HG03342 (cell line): ENCODE measurements around the gene BAAT.
"Not testable (repeated sequence)": the region's sequence is repeated elsewhere in the genome, so short reads cannot be mapped to it uniquely, and the experiment has no call there.

Source experiments
- ATAC-seq: cut with Tn5 transposase; IDR thresholded peaks from one replicate; pipeline ENCODE4 v1.9.1; 2021; ENCODE audit warnings: mild to moderate bottlenecking, moderate library complexity; ENCODE audit not compliant: unreplicated experiment

BAAT gene

DNA sequence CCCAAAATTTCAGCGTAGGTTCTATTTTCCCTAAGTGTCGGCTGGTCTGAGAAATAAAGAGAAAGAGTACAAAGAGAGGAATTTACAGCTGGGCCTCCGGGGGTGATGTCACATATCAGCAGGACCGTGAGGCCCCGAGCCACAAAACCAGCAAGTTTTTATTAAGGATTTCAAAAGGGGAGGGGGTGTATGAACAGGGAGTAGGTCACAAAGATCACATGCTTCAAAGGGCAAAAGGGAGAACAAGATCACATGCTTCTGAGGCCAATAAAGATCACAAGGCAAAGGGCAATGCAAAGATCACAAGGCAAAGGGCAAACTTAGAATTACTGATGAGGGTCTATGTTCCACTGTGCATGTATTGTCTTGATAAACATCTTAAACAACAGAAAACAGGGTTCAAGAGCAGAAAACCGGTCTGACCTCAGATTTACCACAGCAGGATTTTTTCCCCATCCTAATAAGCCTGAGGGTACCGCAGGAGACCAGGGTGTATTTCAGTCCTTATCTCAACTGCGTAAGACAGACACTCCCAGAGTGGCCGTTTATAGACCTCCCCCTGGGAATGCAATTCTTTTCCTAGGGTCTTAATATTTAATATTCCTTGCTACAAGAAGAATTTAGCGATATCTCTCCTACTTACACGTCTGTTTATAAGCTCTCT lies at the start of gene BAAT:
Gene BAAT, minus strand, starts transcription at position 134 of the 664 bp plus-strand sequence. CDS start 13,602 bp downstream, outside the sequence.
- ATAC-seq, result not testable (repeated sequence)

DNA sequence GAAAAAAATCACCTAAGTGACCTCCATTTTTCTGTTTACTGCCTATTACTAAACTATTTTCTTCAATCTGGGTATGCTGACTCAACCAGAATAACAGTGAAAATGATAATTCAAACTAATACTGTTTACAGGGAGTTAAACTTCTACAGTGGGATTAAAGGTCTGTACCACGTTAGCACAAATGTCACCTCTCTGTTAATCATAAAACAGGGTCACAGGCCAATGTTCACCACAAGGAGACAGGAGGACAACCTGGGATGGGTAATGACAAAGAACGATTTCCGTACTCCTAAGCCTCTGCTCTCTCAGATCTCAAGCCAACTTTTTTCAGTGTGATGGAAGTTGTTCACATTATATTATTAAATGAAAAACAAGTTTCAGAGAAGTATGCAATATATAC lies 48.4 kb upstream of the BAAT start:
- ATAC-seq, result no peak

DNA sequence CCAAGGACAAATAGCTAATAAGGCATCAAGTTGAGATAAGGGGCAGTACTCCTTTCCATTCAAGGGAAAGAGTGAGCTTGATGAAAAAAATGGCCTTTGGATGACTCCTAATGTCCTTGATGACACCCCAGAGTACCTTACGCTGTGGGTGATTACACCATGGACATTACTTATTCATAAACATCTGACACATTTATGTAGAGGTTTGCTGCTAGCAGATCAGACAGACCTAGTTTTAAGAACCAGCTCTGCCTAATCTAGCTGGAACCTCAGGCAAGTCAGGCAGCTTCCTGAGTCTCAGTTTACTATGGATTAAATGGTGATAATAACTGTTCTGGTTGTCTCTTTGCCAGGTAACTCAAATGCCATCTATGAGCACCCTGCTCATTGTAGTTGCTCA lies 47.9 kb upstream of the BAAT start:
- no peak for ATAC-seq

DNA sequence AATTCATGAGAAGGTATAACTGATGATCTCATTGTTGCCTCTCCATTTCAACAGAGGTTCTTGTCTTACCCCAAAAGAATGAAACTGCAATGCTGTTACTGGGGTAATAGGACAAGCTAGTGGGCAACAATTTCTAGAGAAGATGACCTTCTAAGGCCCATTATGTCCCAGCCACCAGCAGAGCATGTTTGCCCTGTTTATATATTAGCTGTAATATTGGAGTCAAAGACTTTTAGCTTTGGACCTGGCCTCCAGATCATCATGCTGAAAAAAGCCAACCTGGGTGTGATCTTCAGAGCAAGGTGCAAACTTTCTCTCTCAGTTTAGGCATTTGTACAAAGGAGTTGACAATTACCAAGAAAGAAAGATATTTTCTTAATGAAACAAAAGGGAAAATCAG lies 47.4 kb upstream of the BAAT start:
- ATAC-seq, result no peak

DNA sequence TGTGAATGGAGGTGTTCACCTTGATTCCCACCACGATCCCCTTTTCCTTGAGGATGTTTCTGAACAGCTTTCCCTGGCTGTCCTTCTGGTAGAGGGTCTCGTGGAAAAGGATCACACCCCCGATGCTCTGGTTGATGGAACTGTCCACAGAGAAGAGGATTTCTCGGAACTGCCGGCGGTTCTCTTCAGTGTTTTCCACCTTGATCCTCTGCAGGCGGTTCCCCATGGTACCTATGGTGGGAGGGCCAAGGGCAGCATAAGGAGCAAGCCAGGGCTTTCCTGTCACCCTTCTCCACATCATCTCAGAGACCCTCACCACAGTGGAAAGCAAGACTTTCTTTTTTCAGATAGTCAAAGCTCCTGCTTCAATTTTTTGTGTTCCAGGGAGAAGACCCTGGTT lies 44.9 kb upstream of the BAAT start:
- ATAC-seq, result no peak

DNA sequence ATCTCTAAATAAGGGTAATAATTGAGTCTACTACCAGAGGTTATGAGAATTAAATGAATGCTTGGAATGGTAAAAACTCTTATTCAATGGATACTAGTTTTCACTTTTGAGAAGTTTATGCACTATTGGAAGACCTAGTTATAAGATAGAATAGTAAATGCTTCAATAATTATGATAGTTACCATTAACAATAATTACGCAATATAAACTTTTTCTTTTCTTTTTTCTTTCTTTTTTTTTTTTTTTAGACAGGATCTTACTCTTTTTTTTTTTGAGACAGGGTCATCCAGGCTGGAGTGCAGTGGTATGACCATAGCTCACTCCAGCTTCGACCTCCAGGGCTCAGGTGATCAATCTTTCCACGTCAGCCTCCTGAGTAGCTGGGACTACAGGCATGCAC lies 44.1 kb upstream of the BAAT start:
- no peak for ATAC-seq

DNA sequence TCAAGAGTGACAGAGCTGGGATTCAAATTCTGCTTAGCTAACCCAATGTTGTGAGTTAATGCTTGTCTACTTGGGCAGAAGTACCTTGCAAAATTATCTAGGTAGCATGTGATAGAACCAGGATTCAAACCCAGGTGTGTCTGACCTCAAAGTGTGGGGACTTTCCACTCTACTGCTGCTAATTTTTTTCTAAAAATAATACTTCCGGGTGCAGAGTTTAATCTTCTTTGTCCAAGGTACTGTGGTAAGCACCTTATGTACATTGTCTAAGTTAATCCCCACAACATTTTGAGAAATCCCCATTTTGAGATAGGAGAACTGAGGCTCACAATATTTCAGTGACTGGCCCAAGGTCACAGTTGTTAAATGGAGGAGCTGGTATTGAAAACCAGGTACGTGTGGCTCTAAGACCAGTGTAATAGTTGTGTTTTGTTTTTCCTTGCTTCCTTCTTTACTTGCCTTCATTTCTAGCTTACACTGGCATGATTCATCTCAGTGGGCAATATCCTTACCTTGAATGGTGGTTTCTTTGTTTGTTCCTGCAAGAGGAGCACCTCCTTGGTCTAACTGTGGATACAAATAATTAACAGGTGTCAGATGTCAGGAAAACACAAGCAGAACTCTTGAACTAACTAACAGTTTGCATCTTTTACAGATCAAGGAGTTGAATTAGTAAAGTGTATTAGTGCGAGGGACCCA lies 43.3 kb upstream of the BAAT start:
- ATAC-seq, result no peak

DNA sequence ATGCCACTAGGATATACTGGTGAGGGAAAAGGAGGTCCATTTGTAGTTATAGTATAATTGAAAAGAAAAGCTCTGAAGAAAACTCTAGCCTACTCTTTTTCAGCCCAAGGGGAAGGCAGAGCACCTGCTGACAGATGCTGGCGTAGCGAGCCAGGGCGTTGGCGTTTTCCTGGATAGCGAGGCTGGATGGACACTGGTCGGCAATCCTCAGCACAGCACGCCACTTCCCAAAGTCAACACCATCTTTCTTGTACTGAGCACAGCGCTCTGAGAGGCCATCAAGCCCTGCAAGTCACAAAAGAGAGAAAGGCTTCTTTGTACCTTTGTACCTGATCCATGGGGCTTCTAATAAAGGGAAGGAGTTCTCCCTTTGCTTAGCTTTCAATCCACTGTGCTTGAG lies 42.6 kb upstream of the BAAT start:
- ATAC-seq, result no peak

DNA sequence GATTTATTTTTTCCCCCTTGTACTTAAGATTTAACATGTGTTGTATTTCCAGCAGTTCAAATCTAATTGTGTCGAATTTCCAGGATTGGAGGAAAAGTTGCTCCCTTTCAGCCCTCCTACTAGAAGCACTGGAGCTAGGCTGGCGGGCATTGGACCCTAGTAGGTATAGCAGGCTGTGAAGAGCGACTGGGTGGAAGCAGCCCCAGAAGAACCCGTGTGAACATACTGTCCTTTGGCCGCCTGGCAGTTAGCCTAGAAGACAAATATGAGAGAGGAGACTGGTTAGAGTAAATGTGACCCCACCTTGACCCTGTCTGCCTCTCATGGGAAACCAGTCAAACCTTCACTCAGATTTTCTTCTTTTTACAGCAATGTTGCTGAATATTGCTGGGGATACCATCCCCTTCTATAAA lies 36.9 kb upstream of the BAAT start:
- ATAC-seq, result no peak

DNA sequence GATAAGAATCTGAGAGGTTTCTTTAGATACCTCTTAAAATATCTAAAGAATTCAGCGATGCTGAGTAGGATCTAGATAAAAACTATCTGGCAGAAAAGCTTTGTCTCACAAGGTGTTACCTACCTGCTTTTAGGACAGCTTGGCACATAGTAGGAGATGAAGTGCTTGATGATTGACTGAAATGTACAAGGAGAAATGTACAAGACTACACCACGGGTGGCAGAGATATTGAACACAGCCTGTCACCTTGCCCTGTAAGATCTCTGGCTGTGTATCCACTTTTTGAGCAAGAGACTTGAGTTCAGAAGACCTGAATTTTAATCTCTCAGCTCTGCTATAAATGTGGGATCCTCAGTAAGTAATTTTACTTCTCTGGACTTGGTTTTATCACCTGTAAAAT lies 35.1 kb upstream of the BAAT start:
- ATAC-seq, result no peak

DNA sequence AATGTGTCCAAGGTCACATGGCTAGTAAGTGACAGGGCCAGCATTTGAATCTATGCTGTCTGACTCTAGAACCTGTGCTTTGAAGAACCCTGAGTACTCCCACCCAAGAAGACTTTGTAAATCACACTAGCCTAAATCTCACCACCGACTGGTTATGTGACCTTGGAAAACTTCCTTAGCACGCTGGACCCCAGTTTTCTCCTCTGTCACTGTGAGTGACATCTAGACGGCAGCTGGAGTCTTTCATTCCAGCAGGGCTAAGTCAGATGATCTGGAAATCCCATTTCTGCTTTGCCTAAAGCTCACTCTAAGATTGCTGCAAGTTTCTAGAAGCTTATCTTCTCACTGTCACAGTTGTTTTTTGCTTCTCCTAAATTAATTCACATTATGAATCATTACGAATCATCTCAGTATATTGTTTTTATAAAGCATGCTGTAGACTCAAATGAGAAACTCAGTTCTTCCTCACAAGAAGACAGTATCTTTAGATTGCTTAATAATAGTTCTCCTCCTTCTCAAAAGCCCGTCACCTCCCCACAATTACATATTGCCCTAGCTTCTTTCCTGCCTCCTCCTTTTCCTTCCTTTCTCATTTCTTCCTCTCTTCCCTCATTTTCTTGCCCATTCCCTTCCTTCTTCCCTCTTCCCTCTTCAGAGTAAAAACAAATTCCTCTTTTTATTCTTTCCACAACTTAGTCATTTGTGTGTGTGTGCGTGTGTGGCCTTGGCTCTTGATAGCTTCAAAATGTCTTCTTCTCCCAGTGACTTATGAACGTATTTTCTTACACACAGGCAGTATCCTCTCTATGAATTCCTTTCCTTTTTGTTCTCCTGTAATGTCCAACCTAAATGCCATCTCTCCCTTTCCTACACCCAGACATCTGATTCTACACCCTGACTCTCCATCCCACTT lies 34.0 kb upstream of the BAAT start:
- ATAC-seq, result no peak

DNA sequence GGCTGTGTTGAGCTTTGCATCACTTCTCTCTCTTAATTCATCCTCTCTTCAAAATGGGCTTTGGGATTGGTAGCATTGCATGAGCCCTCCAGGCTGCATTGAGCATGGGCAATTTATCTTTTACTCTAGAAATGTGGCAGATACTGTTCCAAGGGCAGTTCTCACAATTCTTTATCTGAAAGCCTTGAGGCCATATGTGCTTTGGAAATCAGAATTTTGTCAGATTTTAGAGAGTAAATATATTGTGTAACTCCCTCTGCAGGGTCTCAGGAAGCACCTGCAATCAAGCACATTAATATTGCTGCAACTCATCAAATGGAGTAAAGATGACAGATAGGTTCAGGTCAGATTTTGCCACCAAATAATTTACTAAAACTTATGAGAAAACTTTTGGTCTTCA lies 33.2 kb upstream of the BAAT start:
- ATAC-seq, result no peak

DNA sequence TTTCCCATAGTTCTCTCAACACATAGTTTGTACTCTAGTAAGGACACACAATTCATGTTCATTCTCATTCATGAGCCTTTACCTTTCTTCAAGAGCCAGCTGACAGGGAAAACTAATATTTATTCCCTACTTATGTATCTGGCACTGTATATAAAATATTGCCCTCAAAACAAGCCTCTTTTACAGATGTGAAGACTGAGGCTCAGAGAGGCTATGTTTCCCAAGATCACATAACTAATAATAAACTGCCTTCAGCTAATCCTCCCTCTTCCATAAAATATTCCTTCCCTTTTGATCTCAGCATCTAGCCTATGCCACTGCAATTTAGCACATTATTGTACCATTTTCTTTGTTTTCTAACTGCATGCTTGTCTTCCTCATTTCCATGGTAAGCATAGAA lies 32.6 kb upstream of the BAAT start:
- ATAC-seq, result no peak

DNA sequence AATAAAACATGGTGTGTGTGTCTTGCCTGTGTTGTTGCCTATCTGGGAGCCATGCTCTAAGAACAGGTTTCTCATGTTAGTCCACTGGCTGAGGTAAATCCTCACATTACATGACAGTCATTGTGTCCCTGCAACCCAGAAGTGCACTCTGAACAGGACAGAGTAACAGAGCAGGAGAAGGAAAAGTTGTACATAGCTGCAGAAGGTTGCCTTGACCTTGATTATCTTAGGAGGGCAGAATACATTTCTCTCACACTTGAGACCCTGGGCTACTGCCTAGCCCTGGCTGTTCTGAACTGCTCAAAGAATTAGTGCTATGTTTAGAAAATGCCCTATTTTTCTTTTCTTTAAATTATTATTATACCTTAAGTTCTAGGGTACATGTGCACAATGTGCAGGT lies 30.8 kb upstream of the BAAT start:
- ATAC-seq, result no peak

DNA sequence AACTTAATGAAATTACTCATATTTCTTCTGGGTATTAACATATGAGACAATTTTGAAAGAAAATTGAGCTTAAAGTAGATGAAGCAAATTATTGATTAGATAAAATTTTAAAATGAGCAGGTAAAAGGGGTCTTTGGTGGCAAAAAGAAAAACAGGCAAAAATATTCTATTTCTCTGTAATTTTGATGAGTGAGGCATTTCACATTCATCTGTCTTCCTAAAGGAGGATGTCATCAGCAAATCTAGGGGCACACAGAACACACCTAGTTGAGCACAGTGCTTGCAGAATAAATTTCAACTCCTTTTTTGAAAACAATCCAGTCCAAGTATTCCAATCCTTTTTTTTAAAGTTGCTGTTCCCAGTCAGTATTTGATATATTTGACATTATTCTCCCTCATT lies 30.0 kb upstream of the BAAT start:
- ATAC-seq, result no peak

DNA sequence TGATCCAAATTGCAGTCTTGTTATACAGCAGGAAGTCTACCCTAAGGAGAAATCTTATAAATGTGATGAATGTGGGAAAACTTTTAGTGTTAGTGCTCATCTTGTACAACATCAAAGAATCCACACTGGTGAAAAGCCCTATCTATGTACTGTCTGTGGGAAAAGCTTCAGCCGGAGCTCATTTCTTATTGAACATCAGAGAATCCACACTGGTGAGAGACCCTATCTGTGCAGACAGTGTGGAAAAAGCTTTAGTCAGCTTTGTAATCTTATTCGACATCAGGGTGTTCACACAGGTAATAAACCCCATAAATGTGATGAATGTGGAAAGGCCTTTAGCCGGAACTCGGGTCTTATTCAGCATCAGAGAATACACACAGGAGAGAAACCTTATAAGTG lies 24.3 kb upstream of the BAAT start:
- ATAC-seq, result no peak

DNA sequence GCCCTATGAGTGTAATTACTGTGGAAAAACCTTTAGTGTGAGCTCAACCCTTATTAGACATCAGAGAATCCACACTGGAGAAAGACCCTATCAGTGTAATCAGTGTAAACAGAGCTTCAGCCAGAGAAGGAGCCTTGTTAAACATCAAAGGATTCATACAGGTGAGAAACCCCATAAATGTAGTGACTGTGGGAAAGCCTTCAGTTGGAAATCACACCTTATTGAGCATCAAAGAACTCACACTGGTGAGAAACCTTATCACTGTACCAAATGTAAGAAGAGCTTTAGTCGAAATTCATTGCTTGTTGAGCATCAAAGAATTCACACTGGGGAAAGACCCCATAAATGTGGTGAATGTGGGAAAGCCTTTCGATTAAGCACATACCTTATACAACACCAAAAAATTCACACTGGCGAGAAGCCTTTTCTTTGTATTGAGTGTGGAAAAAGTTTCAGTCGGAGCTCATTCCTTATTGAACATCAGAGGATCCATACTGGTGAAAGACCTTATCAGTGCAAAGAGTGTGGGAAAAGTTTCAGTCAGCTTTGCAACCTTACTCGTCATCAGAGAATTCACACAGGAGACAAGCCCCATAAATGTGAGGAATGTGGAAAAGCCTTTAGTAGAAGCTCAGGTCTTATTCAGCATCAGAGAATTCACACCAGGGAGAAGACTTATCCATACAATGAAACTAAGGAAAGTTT lies 23.7 kb upstream of the BAAT start:
- no peak for ATAC-seq

DNA sequence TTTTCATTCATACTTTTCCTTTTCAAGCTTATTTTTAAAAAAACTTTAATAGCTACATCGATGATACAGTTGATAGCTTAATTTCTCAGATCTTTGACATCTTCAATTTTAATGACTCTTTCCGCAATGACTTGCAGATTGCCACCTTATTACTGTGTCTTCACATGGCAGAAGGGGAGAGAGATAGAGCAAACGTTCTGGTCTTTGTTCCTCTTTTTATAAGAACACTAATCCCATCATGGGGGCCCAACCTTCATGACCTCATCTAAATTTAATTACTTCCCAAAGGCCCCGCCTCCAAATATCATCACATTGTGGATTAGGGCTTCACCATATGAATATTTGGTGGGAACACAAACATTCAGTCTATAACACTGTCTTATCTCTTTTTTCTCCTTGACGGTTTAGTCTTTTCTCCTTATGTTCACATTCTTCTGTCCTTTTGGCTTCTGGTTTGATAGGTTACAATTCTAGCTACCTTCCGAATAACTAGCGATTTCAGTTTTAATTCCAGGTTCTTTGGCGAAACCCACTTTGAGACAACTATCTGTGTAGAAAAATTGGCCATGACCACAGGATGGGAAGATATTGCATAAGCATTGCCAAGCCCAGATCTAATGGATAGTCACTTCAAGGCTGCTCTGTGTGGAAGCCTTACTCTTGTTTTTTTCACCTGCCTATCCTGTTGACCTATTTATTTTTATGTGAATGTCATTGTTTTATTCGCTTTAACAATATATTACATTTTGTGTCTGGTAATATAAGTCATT lies 18.9 kb upstream of the BAAT start:
- no peak for ATAC-seq

DNA sequence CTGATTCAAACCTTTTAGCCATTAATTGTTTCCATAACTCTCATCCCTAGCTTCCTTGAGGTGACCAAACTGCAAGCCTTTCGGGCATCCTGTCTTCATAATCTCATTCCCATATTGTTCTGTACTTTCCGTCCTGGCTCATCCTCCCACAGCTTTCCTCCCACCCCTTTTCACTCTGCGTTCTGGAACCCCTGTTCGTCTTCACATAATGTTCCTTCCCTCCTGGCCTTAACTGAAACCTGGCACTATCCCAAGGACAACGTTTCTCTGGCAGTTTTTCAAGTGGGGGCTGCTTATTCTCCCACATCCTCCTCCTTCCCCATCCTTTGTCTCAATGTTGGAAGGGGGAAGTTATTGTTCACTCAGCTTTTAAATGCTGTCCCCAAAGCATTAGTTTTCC lies 15.3 kb upstream of the BAAT start:
- no peak for ATAC-seq

DNA sequence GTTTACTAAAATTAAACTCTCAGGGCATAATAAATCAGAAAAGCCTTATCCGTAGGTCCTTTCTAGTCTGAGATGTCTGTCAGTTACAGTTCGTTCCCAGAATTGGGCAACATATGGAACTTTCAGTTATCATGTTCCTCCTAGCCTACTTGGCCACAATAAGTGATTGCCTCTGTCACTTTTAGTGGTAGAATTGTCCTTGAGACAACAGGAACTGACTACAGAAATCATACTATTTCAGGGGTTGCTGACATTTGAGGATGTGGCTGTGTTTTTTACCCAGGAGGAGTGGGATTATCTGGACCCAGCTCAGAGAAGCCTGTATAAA lies 14.8 kb upstream of the BAAT start:
- ATAC-seq, result no peak
